GM06990 (cell line): ENCODE results near the gene SLCO3A1.
A peak's percentile ranks its signal among the peaks of the same experiment; 100 is the strongest.

Experiments used
- DNase-seq: peaks from one replicate; pipeline ENCODE4 v3.0.0-alpha.2; 2011; ENCODE audit not compliant: insufficient read length; ENCODE audit errors: extremely low read depth
- H3K27me3 ChIP-seq: replicated peaks from 2 replicates; pipeline ENCODE4 v1.6.0; 2011; ENCODE audit warnings: low read length; ENCODE audit not compliant: control insufficient read depth, insufficient read depth
- H3K36me3 ChIP-seq: 2 replicates; pipeline ENCODE4 v1.5.1; 2011; ENCODE audit warnings: low read length; ENCODE audit not compliant: control insufficient read depth, insufficient read depth
- H3K4me3 ChIP-seq: replicated peaks from 2 replicates; pipeline ENCODE4 v1.5.1; 2011; ENCODE audit warnings: low read depth, mild to moderate bottlenecking, control low read depth, low read length
- TF ChIP-seq, protein P1 (sequence below): IDR thresholded peaks from 2 replicates; pipeline ENCODE4 v1.5.1; 2011; ENCODE audit warnings: low read length, control low read depth, mild to moderate bottlenecking, inconsistent platforms; ENCODE audit not compliant: insufficient read depth, poor library complexity, severe bottlenecking

Gene SLCO3A1

DNA sequence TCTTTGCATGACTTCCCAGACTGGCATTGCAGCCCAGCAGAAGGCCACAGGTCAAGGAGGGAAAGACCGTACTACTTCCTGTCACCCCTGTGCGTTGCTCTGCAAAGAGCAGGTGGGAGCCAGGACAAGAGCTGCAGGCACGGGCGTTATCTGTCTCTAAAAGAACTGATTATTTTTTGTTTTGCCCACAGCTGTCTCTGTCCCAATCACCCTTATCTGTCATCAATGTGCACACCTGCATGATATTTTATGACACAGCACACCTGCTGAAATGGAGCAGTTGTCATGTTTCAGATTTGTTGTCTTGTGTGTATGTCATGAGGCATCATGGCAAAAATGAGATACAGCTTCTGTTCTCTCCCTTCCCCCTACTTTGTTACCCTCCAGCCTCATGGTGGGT is 58.8 kb downstream of the SLCO3A1 start:
- H3K27me3 ChIP-seq, result no peaks in the 10 kb centered on the region
- H3K4me3 ChIP-seq, result no peak overlapping the region
- DNase-seq, result no peak
- no peaks in the 10 kb centered on the region for H3K36me3 ChIP-seq
- TF ChIP-seq, protein P1, sequence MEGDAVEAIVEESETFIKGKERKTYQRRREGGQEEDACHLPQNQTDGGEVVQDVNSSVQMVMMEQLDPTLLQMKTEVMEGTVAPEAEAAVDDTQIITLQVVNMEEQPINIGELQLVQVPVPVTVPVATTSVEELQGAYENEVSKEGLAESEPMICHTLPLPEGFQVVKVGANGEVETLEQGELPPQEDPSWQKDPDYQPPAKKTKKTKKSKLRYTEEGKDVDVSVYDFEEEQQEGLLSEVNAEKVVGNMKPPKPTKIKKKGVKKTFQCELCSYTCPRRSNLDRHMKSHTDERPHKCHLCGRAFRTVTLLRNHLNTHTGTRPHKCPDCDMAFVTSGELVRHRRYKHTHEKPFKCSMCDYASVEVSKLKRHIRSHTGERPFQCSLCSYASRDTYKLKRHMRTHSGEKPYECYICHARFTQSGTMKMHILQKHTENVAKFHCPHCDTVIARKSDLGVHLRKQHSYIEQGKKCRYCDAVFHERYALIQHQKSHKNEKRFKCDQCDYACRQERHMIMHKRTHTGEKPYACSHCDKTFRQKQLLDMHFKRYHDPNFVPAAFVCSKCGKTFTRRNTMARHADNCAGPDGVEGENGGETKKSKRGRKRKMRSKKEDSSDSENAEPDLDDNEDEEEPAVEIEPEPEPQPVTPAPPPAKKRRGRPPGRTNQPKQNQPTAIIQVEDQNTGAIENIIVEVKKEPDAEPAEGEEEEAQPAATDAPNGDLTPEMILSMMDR, result no peak

DNA sequence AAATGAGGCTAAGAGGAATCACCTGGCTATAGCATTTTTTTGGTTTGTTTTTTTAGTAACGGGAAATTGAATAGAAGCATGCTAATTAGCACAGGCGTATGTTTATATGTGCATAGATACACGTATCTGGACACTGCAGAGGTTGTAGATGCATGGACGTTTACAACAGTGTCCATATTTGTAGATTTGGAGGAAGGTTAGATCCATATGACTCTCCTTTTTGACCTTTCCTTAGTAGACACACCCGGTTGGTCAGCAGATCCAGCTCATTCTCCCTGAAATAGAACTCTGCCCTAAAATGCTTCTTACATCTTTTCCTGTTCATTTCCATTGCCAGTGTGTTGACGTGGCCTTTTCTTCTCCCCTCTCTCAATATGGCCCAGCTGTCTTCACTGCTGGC is 60.1 kb downstream of the SLCO3A1 start:
- Histone ChIP-seq H3K36me3 (no peaks in the 10 kb centered on the region), H3K4me3 (no peak overlapping the region), H3K27me3 (no peaks in the 10 kb centered on the region)
- no peak for DNase-seq
- TF ChIP-seq, protein P1, result no peak

DNA sequence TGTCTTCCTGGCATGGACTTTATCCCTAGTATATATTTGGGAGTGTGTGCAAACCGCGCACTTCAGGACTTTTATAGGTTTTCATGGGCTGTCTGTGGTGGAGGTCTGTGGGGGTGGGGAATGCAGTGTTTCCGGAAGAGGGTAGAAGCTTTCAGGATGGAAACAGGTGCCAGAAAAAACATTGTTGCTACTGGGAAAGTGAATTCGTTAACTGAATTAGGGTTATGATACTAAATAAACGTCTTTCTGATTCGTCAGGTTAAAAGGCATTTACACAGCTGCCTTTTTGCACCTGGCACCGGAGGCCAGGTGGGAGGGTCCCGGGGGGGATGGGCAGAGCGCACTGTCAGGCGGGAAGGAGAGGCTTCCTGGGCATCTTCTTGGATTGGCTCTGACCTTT is 62.1 kb downstream of the SLCO3A1 start:
- no peak for DNase-seq

DNA sequence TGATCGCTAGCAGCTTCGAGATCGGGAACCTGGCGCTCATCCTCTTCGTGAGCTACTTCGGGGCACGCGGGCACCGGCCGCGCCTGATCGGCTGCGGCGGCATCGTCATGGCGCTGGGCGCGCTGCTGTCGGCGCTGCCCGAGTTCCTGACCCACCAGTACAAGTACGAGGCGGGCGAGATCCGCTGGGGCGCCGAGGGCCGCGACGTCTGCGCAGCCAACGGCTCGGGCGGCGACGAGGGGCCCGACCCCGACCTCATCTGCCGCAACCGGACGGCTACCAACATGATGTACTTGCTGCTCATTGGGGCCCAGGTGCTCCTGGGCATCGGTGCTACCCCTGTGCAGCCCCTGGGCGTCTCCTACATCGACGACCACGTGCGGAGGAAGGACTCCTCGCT is 62.5 kb downstream of the SLCO3A1 start:
- TF ChIP-seq, protein P1, result no peak
- Histone ChIP-seq H3K36me3 (no peaks in the 10 kb centered on the region), H3K4me3 (no peak overlapping the region), H3K27me3 (no peaks in the 10 kb centered on the region)
- DNase-seq, result peak; percentile 5

More for the DNA sequence above, 62.1 kb downstream of the SLCO3A1 start:
- H3K4me3 ChIP-seq, result no peak overlapping the region
- no peaks in the 10 kb centered on the region for H3K36me3 ChIP-seq
- TF ChIP-seq, protein P1, result no peak
- no peaks in the 10 kb centered on the region for H3K27me3 ChIP-seq

DNA sequence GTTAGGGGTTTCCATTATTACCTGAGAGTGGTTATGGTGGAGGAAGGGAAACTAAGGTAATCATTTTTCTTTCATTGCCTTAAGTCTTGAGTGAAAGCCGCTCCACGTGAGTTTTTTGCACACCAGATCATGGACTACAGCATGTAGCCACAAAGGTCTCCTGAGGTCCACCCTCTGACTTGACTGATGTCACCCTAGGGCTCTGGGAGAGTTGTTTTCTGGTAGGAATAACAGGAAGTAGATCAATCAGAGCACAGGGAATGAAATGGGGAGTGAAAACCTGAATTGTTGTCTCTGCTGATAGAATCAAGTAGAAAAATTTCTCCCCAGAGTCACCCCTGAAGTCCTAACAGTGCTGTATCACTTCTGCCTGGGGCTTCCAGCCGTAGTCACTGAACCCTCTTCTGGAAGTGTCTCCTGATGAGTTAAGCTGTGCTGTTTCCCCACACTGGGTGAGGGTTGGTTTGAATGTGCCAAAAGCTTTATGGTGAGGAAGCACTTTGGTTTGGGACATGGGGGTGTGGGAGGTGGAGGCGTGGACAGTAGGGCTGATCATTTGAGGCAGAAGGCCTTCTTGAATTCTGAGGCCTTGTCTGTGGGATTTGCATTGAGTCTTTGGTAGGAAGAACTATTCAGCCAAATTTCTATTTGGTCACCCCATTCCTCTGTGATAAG is 64.3 kb downstream of the SLCO3A1 start:
- H3K27me3 ChIP-seq, result no peaks in the 10 kb centered on the region
- TF ChIP-seq, protein P1, result no peak
- no peaks in the 10 kb centered on the region for H3K36me3 ChIP-seq
- DNase-seq, result no peak
- no peak overlapping the region for H3K4me3 ChIP-seq
